Colonic mucosa (tissue), 4 donors: Measurements from ENCODE around the gene TK1. TPM values are rescaled to one million over a fixed set of nuclear protein-coding genes. Genes with fewer than 3 reads are reported as not detected.

ENCODE experiments used
- DNase-seq: peaks from one replicate; pipeline ENCODE4 v3.0.0-alpha.2; 2020
- H3K27ac ChIP-seq: fragments of 200-600 bp; one replicate; pipeline ENCODE4 v1.8.0; 2021
- H3K27me3 ChIP-seq: fragments of 200-600 bp; one replicate; pipeline ENCODE4 v1.8.0; 2021
- H3K36me3 ChIP-seq: fragments of 200-600 bp; one replicate; pipeline ENCODE4 v1.8.0; 2021
- H3K4me1 ChIP-seq: fragments of 200-600 bp; one replicate; pipeline ENCODE4 v1.8.0; 2021; ENCODE audit warnings: mild to moderate bottlenecking
- H3K4me3 ChIP-seq: fragments of 200-600 bp; one replicate; pipeline ENCODE4 v1.8.0; 2021
- H3K9ac ChIP-seq, 2 donors: one replicate each; pipeline ENCODE4 v1.7.0; 2013; ENCODE audit warnings: control low read depth in 2 of 2, low read depth in 2 of 2, low read length in 2 of 2
- H3K9me3 ChIP-seq: fragments of 200-600 bp; one replicate; pipeline ENCODE4 v1.8.0; 2021
- intact Hi-C: fragments of 100-400 bp; cut with DNase I; formaldehyde crosslinking; loops from one replicate; pipeline ENCODE4 v1.14.1; 2022
- total RNA-seq, 2 donors: library from RNA; stranded (reverse); fragmentation: NEBNext Ultra II Directional in 1 of 2; extraction: Animal tissue kit (Norgen Biotek cat#: 25700) in 1 of 2; gene quantifications; one replicate each; pipeline ENCODE4 v1.2.1, GENCODE V29; 2021
- TF ChIP-seq, protein P1 (sequence below): fragments of 200-600 bp; IDR thresholded peaks from one replicate; pipeline ENCODE4 v1.8.0; 2022; ENCODE audit warnings: antibody characterized with exemption, mild to moderate bottlenecking
- donor health status: healthy.
- donor health status: DM: no; HTN: no; CAD: no.
- donor health status: DM: no; HTN: no; CAD: no.

TK1 gene
- total RNA-seq, 2 donors from 2014 or later: 37.7 to 135 TPM

DNA sequence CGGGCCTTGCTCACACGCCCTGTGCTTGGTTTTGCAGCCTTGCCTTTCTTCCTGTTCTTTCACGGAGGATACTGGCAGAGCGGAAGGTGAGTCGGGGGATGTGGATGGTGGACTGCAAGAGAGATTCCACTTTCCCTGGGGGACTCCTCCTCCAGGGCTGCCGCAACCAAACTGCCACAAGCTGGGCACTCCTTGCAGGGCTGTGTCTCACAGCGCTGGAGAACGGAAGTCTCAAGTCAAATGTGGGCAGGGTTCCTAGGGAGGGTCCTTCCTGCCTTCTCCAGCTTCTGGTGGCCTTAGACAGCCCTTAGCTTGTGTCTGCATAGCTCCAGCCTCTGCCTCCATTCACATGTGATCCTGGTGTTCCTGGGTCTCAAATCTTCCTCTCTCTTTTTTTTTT lies 15.8 kb upstream of the TK1 start:
- no peaks in the 10 kb centered on the region for H3K9me3 ChIP-seq
- no peak overlapping the region for H3K4me3 ChIP-seq
- intact Hi-C loops: no loop called here
- H3K9ac ChIP-seq: no peak overlapping the region
- H3K27ac ChIP-seq: no peak overlapping the region
- peaks cover 4% of the 10 kb centered on the region for H3K4me1 ChIP-seq
- DNase-seq: no peak
- no peaks in the 10 kb centered on the region for H3K27me3 ChIP-seq
- H3K36me3 ChIP-seq: no peaks in the 10 kb centered on the region
- TF ChIP-seq, protein P1, sequence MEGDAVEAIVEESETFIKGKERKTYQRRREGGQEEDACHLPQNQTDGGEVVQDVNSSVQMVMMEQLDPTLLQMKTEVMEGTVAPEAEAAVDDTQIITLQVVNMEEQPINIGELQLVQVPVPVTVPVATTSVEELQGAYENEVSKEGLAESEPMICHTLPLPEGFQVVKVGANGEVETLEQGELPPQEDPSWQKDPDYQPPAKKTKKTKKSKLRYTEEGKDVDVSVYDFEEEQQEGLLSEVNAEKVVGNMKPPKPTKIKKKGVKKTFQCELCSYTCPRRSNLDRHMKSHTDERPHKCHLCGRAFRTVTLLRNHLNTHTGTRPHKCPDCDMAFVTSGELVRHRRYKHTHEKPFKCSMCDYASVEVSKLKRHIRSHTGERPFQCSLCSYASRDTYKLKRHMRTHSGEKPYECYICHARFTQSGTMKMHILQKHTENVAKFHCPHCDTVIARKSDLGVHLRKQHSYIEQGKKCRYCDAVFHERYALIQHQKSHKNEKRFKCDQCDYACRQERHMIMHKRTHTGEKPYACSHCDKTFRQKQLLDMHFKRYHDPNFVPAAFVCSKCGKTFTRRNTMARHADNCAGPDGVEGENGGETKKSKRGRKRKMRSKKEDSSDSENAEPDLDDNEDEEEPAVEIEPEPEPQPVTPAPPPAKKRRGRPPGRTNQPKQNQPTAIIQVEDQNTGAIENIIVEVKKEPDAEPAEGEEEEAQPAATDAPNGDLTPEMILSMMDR: no peak

DNA sequence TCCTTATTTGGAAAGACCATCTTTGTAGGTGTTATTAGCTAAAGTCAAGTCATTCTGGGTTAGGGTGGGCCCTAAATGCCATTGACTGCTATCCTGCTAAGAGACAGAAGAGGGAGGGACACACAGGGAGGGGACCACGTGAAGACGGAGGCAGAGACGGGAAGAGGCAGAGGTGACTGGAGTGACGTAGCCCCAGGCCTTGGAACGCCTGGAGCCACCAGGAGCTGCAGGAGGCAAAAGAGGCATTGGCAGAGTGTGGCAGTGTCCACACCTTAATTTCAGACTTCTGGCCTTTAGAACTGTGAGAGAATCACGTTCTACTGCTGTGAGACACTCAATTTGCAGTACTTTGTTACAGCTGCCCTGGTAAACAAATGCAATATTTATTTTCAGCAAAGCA lies 13.6 kb upstream of the TK1 start:
- no peaks in the 10 kb centered on the region for H3K36me3 ChIP-seq
- no peak overlapping the region for H3K27ac ChIP-seq

DNA sequence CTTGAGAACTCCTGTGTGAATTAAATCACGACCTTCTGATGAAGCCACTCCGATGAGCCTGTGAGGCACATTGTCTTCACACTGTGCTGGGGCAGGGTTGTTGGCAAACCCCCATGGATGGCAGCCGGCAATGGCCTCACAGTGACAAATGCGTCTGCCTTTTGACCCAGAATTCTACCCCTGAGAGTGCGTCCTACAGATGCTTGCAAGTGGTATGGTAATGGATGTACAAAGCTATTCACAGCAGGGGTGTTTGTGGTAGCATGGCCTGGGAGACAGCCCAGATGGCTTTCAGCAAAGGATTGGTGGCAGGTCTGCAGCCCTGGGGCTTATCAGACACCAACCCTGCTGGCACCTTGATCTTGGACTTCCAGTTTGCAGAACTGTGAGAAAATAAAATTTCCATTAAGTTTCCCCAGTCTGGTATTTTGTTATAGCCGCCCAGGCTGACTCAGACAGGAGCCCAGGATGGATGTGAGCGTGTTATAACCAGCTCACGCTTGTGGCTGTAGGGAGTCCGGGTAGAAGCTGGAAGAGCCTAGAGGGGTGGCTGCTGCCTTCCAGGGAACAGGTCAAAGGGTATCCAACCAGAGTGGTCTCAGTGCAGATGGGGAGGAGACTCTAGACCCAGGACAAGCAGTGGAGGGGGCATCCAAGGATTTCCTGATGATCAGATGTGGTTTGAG lies 10.4 kb upstream of the TK1 start:
- no peaks in the 10 kb centered on the region for H3K9me3 ChIP-seq
- DNase-seq: no peak
- intact Hi-C loops: no loop called here
- no peak overlapping the region for H3K4me3 ChIP-seq
- no peak overlapping the region for H3K27ac ChIP-seq
- TF ChIP-seq, protein P1: no peak
- H3K4me1 ChIP-seq: peaks cover 4% of the 10 kb centered on the region
- no peaks in the 10 kb centered on the region for H3K36me3 ChIP-seq
- H3K9ac ChIP-seq: no peak overlapping the region
- H3K27me3 ChIP-seq: no peaks in the 10 kb centered on the region

More for the DNA sequence above, 13.6 kb upstream of the TK1 start:
- intact Hi-C loops: no loop called here
- Histone ChIP-seq H3K27me3 (no peaks in the 10 kb centered on the region), H3K9ac (no peak overlapping the region), H3K4me1 (peaks cover 4% of the 10 kb centered on the region), H3K9me3 (no peaks in the 10 kb centered on the region), H3K4me3 (no peak overlapping the region)
- no peak for DNase-seq
- TF ChIP-seq, protein P1: no peak

DNA sequence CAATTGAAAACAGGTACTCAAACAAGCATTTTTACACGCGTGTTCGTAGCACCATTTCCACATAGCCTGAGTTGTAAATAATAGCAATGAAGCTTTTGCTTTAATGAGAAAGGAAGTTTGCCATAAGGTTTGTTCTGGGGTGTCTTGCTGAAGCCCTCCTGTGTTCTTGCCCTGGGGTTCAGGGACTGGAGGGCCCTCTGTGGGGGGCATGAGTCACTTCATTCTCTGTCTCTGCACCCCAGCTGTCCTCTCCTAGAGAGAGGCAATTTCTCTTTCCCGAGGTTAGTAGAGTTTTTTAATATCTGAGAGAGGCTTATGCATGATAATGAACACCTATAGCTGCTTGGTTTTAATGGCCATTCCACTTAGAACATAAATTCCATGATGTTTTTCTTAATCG lies 9.9 kb upstream of the TK1 start:
- Histone ChIP-seq H3K4me1 (peaks cover 4% of the 10 kb centered on the region), H3K9me3 (no peaks in the 10 kb centered on the region), H3K9ac (no peak overlapping the region), H3K27me3 (no peaks in the 10 kb centered on the region), H3K36me3 (no peaks in the 10 kb centered on the region), H3K27ac (no peak overlapping the region), H3K4me3 (no peak overlapping the region)
- TF ChIP-seq, protein P1: no peak
- intact Hi-C loops: no loop called here
- no peak for DNase-seq

DNA sequence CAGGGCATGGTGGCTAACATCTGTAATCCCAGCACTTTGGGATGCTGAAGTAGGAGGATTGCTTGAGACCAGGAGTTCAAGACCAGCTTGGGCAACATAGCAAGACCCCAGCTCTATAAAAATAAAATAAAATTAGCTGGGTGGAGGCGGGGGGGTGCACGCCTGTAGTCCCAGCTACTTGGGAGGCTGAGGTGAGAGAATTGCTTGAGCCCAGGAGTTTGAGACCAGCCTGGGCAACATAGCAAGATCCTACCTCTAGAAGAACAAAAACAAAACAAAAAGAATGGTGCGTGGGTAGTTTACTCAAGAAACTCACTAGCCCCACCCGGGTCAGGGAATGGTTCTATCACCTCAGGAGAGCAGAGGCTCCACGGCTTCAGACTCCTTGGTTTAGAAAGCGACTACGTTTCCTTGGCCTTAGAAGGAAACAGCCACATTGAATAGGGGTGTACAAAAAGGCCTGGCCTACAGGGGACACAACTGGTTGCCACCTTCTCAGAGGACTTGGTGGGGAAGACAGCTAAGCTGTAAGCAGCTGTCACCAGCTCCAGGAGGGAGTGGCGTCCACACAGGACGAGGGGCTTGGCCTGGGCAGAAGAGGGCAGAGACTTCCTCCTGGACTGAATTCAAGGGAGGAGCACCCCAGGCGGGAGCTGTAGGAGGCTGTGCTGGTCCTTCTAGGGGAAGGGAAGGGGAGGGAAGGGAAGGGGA lies 716 bp downstream of the TK1 start:
- peak; percentile 83 for DNase-seq
- intact Hi-C loops: no loop called here

More for the DNA sequence above, 716 bp downstream of the TK1 start:
- Histone ChIP-seq H3K9me3 (no peaks in the 10 kb centered on the region), H3K27ac (peak overlapping the region; percentile 63), H3K4me1 (peaks cover 4% of the 10 kb centered on the region), H3K27me3 (no peaks in the 10 kb centered on the region), H3K4me3 (no peak overlapping the region), H3K9ac (peak overlapping the region; percentile 73 to 77), H3K36me3 (no peaks in the 10 kb centered on the region)
- TF ChIP-seq, protein P1: no peak
